Lower leg skin (tissue), 3 donors: ENCODE results near the gene CASP5.

ENCODE experiments used
- CTCF ChIP-seq, 3 donors: fragments of 450-650 bp; IDR thresholded peaks; one replicate each; pipeline ENCODE4 v1.5.1; 2016; ENCODE audit warnings: antibody characterized with exemption in 3 of 3, mild to moderate bottlenecking in 3 of 3, moderate library complexity in 2 of 3
- POLR2A ChIP-seq, 2 donors: fragments of 450-650 bp; IDR thresholded peaks; one replicate each; pipeline ENCODE4 v1.6.1; 2016 to 2017; ENCODE audit warnings: antibody characterized with exemption in 2 of 2, mild to moderate bottlenecking in 1 of 2, moderate library complexity in 1 of 2

GRCh38 chr11:104962852-104963251 is 60.1 kb downstream of the CASP5 start:
- TF ChIP-seq CTCF (IDR thresholded peaks at IDR 0.05) (no peak), POLR2A (IDR thresholded peaks at IDR 0.05) (no peak)
